VCaP (cell line): ENCODE measurements around the gene TM9SF1.

Source experiments
- H3K27ac ChIP-seq: fragments of 450-650 bp; 2 replicates; pipeline ENCODE4 v1.5.1; 2017
- TF ChIP-seq, protein P1 (sequence below): fragments of 450-650 bp; conservative IDR thresholded peaks from 2 replicates; pipeline ENCODE4 v1.5.1; 2017; ENCODE audit warnings: mild to moderate bottlenecking, moderate library complexity

Gene TM9SF1

DNA sequence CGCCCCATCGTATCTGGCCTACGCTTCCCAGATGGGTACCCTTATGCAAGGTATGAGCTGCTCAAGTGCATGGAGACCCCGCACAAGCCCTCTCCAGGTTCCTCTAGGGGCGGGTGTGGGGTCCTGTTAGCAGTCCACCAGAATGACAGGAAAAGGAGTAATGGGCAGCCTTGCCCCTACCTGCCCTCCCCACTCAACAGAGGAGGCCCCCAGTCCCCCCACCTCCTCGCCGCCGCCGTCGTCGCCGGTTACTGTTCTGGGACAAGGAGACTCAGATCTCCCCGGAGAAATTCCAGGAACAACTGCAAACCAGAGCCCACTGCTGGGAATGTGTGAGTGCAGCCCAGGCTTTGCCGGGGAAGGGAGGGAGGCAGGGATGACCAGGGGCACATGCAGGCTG, 17.4 kb downstream of the TM9SF1 start:
- TF ChIP-seq, protein P1, sequence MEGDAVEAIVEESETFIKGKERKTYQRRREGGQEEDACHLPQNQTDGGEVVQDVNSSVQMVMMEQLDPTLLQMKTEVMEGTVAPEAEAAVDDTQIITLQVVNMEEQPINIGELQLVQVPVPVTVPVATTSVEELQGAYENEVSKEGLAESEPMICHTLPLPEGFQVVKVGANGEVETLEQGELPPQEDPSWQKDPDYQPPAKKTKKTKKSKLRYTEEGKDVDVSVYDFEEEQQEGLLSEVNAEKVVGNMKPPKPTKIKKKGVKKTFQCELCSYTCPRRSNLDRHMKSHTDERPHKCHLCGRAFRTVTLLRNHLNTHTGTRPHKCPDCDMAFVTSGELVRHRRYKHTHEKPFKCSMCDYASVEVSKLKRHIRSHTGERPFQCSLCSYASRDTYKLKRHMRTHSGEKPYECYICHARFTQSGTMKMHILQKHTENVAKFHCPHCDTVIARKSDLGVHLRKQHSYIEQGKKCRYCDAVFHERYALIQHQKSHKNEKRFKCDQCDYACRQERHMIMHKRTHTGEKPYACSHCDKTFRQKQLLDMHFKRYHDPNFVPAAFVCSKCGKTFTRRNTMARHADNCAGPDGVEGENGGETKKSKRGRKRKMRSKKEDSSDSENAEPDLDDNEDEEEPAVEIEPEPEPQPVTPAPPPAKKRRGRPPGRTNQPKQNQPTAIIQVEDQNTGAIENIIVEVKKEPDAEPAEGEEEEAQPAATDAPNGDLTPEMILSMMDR, result no peak
- H3K27ac ChIP-seq, result no peak overlapping the region

DNA sequence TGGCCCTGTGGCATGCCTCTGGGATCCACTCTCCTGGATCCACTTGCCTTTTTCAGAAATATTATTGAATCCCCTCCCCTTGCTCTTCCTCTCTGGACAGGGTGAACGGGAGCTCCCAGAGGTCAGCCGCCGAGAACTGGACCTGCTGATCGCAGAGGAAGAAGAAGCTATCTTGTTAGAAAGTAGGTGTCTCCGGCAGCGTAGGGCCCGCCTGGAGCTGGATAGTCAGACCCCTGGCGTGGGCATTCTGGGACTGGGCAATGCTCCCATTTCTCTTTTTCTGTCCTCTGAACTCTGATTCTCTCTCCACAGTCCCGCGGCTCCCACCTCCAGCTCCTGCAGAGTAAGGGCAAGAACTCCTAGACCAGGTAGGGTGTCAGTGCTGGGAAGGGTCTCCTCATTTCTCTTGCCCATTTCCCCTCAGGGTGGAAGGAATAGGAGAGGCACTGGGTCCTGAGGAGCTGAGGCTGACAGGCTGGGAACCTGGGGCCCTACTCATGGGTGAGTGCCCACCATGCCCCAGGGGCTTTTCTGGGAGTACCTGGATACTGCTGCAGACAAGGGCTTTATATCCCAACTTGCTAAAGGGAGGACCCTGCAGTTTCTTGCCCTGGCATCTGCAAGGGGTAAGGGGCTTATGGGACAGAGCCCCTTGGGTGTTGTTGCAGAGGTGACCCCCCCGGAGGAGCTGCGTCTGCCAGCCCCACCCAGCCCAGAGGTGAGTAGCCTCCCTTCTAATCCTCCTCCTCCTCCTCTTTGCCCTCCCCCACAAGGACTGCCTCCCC, 18.0 kb downstream of the TM9SF1 start:
- H3K27ac ChIP-seq, result no peak overlapping the region
- TF ChIP-seq, protein P1, result no peak

DNA sequence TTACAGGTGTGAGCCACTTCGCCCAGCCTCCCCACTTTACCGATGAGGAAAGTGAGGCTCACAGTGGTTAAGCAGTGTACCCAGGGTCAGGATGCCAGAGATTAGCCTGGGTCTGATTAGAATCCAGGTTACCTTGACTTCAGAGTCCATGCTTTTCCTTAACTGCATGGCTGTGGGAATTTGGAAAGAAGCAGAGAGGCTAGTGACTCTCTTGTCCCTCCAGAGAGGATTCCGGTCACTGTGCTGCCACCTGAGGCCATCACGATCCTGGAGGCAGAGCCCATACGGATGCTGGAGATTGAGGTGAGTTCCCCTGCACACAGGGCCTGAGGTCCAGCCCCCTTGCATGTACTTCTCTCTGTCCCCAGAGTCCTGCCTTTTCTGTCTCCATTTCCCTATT, 18.6 kb downstream of the TM9SF1 start:
- no peak overlapping the region for H3K27ac ChIP-seq

DNA sequence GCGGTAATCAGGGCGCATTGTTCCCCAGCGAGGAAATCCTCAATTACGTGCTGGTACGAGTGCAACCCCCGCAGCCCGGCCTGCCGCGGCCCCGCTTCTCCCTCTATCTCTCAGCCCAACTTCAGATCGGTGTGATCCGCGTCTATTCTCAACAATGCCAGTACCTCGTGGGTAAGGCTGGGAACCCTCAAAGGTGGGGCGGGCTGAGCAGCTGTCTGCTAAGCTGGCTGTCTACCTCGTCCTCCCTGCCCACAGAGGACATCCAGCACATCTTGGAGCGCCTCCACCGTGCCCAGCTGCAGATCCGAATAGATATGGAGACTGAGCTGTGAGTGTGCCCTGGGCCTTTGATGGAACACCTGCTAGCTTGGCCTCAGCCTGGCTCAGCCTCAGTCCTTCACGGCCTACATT, 22.4 kb downstream of the TM9SF1 start:
- TF ChIP-seq, protein P1, result no peak
- no peak overlapping the region for H3K27ac ChIP-seq

More for the DNA sequence above, 18.6 kb downstream of the TM9SF1 start:
- TF ChIP-seq, protein P1, result no peak

DNA sequence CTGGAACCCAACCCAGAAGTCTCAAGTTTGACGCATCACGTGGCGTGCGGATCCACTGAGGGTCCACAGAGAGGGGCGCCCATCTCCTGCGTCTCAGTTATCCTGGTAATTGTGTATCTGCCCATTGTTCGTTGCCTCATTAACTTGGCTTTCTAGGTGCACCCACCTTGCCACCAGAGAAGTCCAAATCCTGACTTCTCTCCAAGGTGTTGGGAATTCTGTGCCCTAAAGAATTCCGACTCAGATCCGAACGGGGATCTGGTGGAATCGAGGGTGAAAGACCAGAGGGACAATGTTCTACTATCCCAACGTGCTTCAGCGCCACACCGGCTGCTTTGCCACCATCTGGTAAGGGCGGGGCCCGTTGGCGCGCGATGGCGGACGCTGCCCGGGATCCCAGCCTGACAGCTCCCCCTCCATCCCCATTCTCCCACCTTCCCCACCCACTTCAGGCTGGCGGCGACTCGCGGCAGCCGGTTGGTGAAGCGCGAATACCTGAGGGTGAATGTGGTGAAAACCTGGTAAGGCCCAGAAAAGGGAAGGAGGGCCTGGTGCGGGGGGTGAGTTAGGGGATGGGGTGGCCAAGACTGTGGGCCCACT, 22.9 kb downstream of the TM9SF1 start:
- TF ChIP-seq, protein P1, result no peak
- H3K27ac ChIP-seq, result no peak overlapping the region

DNA sequence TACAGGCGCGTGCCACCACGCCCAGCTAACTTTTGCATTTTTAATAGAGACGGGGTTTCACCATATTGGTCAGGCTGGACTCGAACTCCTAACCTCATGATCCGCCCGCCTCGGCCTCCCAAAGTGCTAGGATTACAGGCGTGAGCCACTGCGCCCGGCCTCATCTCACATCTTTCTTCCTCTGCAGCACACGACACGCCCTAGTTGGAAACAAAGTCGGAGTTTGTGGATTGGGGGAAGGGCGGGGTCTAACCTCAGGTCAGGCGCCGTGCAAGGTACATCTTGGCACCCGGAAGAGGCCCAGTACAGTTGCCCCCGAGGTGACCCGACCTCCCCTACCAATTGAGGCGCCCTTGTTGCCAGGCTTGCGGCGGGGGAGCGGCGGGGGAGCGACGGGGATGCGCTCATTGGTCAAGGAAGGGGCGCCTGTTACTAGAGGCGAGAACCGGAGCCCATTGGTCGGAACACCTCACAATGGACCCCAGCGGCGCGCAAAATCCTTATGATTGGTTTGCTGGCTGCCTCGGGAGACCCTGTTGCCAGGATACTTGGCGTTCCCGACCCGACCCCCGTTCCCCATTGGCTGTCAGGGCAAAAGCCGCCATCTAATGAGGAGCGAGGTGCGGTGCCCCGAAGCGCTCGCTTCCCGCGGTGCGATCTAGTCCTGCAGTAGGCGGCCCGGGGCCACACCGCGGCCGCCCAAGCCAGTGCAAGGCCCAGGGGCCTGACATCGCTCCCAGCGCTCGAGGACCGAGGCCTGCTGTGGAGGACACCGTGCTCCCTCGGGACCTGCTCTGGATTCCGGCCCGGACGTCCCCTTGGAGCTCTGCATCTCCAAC, 23.6 kb downstream of the TM9SF1 start, which contains the start of gene REC8:
REC8 (plus strand) TSS at position 659 of the 839 bp plus-strand sequence. CDS start 473 bp downstream, outside the sequence.
- TF ChIP-seq, protein P1, result no peak
- no peak within 1 kb of the TSS for H3K27ac ChIP-seq
